HFF-Myc (cell line): ENCODE results near the gene MAST2.

ENCODE experiments used
- DNase-seq: peaks from one replicate; pipeline ENCODE4 v3.0.0-alpha.2; 2011; ENCODE audit warnings: low read depth; ENCODE audit errors: extremely low read depth
- H3K4me3 ChIP-seq: replicated peaks from 2 replicates; pipeline ENCODE4 v1.5.1; 2011; ENCODE audit warnings: low read depth, mild to moderate bottlenecking, control low read depth, low read length
- CTCF ChIP-seq: IDR thresholded peaks from 2 replicates; pipeline ENCODE4 v1.5.1; 2012; ENCODE audit warnings: mild to moderate bottlenecking, low read depth, low read length, control low read depth; ENCODE audit errors: missing control alignments

Gene MAST2

GRCh38 chr1:46062651-46063319, 259.4 kb downstream of the MAST2 start:
- no peak for DNase-seq
- H3K4me3 ChIP-seq, result no peak overlapping the region
- TF ChIP-seq CTCF, result no peak

GRCh38 chr1:46064708-46065107, 261.3 kb downstream of the MAST2 start:
- no peak for TF ChIP-seq CTCF
- H3K4me3 ChIP-seq, result no peak overlapping the region
- DNase-seq, result no peak

- no peak for TF ChIP-seq CTCF
- DNase-seq, result no peak
- no peak overlapping the region for H3K4me3 ChIP-seq
Measured at GRCh38 chr1:46065405-46065804, 262.0 kb downstream of the MAST2 start.

GRCh38 chr1:46067652-46068051, 264.2 kb downstream of the MAST2 start:
- no peak for TF ChIP-seq CTCF
- DNase-seq, result no peak
- no peak overlapping the region for H3K4me3 ChIP-seq

GRCh38 chr1:46068525-46068924, 265.1 kb downstream of the MAST2 start:
- no peak for DNase-seq
- no peak overlapping the region for H3K4me3 ChIP-seq
- TF ChIP-seq CTCF, result no peak

- no peak overlapping the region for H3K4me3 ChIP-seq
- TF ChIP-seq CTCF, result no peak
- DNase-seq, result no peak
Measured at GRCh38 chr1:46070164-46070814, 266.9 kb downstream of the MAST2 start.

GRCh38 chr1:46072975-46073374, 269.6 kb downstream of the MAST2 start:
- no peak overlapping the region for H3K4me3 ChIP-seq
- TF ChIP-seq CTCF, result no peak
- DNase-seq, result no peak
